Measurements from ENCODE around the gene TCP1. TPM values are rescaled to one million over a fixed set of nuclear protein-coding genes. Genes with fewer than 3 reads are reported as not detected.
"Not testable (repeated sequence)": the region's sequence is repeated elsewhere in the genome, so short reads cannot be mapped to it uniquely, and the experiment has no call there.

TCP1 gene
- polyA plus RNA-seq, 1 experiment, result 144 TPM

DNA sequence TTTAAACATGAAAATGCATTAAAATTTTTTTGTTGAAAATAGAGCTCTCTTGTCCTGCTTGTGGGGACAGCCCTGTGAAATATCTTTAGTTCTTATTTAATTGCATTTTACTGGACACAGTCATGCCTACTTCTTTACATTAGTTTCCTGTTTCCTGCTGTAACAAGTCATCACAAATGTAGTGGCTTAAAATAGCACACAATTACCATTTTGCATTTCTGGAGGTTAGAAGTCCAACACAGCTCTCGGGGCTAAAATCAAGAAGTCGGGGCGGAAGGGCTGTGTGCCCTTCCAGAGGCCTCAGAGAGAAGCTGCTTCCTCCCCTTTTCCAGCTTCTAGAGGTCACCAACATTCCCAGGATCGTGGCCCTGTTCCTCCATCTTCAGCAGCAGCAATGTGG is 40.1 kb upstream of the TCP1 start:
- TF ChIP-seq, protein P1, sequence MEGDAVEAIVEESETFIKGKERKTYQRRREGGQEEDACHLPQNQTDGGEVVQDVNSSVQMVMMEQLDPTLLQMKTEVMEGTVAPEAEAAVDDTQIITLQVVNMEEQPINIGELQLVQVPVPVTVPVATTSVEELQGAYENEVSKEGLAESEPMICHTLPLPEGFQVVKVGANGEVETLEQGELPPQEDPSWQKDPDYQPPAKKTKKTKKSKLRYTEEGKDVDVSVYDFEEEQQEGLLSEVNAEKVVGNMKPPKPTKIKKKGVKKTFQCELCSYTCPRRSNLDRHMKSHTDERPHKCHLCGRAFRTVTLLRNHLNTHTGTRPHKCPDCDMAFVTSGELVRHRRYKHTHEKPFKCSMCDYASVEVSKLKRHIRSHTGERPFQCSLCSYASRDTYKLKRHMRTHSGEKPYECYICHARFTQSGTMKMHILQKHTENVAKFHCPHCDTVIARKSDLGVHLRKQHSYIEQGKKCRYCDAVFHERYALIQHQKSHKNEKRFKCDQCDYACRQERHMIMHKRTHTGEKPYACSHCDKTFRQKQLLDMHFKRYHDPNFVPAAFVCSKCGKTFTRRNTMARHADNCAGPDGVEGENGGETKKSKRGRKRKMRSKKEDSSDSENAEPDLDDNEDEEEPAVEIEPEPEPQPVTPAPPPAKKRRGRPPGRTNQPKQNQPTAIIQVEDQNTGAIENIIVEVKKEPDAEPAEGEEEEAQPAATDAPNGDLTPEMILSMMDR (IDR thresholded peaks at IDR 0.05; ENCODE audit: insufficient read depth, low read depth, low read length), result no peak
- Histone ChIP-seq H3K4me3 (ENCODE audit: low read depth, low read length) (no peak overlapping the region), H3K27me3 (ENCODE audit: control insufficient read depth, insufficient read depth, low read length) (no peaks in the 10 kb centered on the region), H3K36me3 (ENCODE audit: control insufficient read depth, insufficient read depth, low read length) (no peaks in the 10 kb centered on the region)
- DNase-seq (ENCODE audit: low read depth), result no peak
- CTCF ChIA-PET, result interaction anchor here (0.6 to 0.8 kb wide), 2 partner anchors 10 to 26 kb away, joined by 3 read pairs; no protein-coding TSS in a partner anchor
- POLR2A ChIA-PET, result no interaction called here

DNA sequence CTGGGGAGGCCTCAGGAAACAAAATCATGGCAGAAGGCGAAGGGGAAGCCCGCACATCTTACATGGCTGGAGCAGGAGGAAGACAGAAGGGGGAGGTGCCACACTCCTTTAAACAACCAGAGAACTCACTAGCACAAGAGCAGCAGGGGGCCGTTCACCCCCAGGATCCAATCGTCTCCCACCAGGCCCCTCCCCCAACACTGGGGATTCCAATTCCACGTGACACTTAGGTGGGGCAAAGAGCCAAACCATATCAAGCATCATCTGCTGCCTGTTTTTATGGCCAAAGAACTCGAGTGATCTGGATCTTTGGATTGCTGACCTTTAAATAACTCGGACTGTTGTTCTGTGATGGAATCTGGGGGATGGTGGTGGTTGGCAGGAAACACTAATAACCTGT is 38.7 kb upstream of the TCP1 start:
- H3K27me3 ChIP-seq (ENCODE audit: control insufficient read depth, insufficient read depth, low read length), result peaks cover under 1% of the 10 kb centered on the region; the same call in 1 of the 2 replicates
- no peak for DNase-seq (ENCODE audit: low read depth)
- ChIA-PET POLR2A (no interaction called here), CTCF (interaction anchor here (0.9 kb wide), 1 partner anchor 136 kb away, joined by 3 read pairs; no protein-coding TSS in a partner anchor)
- H3K36me3 ChIP-seq (ENCODE audit: control insufficient read depth, insufficient read depth, low read length), result no peaks in the 10 kb centered on the region
- no peak overlapping the region for H3K4me3 ChIP-seq (ENCODE audit: low read depth, low read length)
- TF ChIP-seq, protein P1 (IDR thresholded peaks at IDR 0.05; ENCODE audit: insufficient read depth, low read depth, low read length), result no peak

DNA sequence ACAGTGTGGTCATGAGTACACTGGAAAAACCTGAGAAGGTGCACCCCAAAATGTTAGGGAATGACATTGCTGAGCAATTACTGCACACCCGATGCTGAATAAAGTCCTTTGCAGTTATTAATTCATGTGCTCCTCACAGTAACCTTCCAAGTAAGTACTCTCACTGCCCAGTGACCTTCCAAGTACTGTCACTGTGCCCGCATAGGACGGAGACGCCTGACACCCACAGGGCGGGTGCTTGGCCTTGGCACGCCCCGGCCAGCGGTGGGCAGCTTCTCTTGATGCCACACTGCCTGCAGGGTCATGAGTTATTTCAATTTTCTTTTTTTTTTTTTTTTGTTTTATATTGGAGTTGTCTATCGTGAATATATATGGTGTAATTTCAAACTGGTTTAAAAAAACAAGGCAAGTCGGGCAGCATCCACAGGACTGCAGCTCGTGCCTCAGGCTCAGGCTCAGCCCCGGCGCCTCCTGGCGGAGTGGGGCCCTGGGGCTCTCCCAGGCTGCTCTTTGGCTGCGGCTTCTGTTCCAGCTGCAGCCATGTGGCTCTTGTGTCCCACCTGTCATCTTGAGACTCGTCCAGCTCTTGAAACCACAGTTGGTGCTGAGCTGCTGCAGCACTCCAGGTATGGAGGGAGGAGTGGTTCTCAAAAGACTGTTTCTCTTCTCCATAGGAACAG is 37.7 kb upstream of the TCP1 start:
- TF ChIP-seq, protein P1 (IDR thresholded peaks at IDR 0.05; ENCODE audit: insufficient read depth, low read depth, low read length), result no peak
- Histone ChIP-seq H3K4me3 (ENCODE audit: low read depth, low read length) (no peak overlapping the region), H3K27me3 (ENCODE audit: control insufficient read depth, insufficient read depth, low read length) (peaks cover 2% of the 10 kb centered on the region; the same call in 1 of the 2 replicates), H3K36me3 (ENCODE audit: control insufficient read depth, insufficient read depth, low read length) (no peaks in the 10 kb centered on the region)
- no peak for DNase-seq (ENCODE audit: low read depth)
- CTCF ChIA-PET, result interaction anchor here (0.5 kb wide), 1 partner anchor 11 kb away, joined by 5 read pairs; no protein-coding TSS in a partner anchor
- POLR2A ChIA-PET, result no interaction called here

DNA sequence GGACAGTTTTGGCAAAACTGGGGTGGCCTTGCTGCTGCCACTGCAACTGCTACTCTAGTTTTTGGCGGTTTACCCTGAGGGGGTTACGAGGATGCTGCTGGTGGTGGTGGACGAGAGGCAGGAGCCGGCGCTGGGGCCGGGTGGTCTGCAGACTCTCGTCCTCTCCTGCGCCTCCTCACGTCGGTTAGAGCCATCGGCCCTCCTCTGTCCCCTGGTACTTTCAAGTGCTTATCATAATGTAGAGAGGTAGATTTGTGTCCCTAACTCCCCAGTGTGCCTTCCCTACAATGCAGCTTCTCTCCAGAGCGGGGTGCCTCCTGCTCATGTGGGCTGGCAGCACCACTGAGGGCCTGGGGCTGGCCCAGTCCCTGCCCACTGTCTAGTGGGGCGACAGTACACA is 36.6 kb upstream of the TCP1 start:
- no peak for DNase-seq (ENCODE audit: low read depth)
- Histone ChIP-seq H3K27me3 (ENCODE audit: control insufficient read depth, insufficient read depth, low read length) (peaks cover 2% of the 10 kb centered on the region; the same call in 1 of the 2 replicates), H3K36me3 (ENCODE audit: control insufficient read depth, insufficient read depth, low read length) (no peaks in the 10 kb centered on the region), H3K4me3 (ENCODE audit: low read depth, low read length) (no peak overlapping the region)
- ChIA-PET CTCF (no interaction called here), POLR2A (no interaction called here)
- TF ChIP-seq, protein P1 (IDR thresholded peaks at IDR 0.05; ENCODE audit: insufficient read depth, low read depth, low read length), result no peak

DNA sequence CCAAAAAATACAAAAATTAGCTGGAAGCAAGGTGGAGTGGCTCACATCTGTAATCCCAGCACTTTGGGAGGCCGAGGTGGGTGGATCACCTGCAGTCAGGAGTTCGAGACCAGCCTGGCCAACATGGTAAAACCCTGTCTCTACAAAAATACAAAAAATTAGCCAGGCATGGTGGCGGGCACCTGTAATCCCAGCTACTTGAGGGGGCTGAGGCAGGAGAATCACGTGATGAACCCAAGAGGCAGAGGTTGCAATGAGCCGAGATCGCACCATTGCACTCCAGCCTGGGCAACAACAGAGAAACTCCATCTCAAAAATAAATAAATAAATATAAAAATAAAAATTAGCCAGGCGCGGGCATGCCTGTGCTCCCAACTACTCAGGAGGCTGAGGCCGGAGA is 35.3 kb upstream of the TCP1 start:
- H3K27me3 ChIP-seq (ENCODE audit: control insufficient read depth, insufficient read depth, low read length); DNase-seq (ENCODE audit: low read depth); H3K4me3 ChIP-seq (ENCODE audit: low read depth, low read length); H3K36me3 ChIP-seq (ENCODE audit: control insufficient read depth, insufficient read depth, low read length); POLR2A ChIA-PET; CTCF ChIA-PET: not testable (repeated sequence)

DNA sequence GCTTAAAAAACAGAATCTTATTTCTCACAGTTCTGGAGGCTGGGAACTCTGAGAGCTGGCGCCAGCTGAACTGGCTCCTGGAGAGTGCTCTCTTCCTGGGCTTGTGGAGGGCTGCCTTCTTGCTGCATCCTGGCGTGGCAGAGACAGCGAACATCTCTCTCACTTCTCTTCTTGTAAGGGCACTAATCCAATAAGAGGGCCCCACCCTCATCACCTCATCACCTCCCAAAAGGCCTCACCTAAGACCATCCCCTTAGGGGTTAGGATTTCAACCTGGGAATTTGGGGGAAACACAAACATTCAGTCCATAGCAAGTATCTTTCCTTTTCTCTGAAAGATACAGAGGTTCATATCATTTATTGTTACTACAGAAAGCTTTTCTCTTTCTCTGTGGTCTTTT is 34.6 kb upstream of the TCP1 start:
- ChIA-PET POLR2A (no interaction called here), CTCF (interaction anchor here (2.3 kb wide), 1 partner anchor 9 kb away, joined by 14 read pairs; no protein-coding TSS in a partner anchor)
- no peak for DNase-seq (ENCODE audit: low read depth)
- TF ChIP-seq, protein P1 (IDR thresholded peaks at IDR 0.05; ENCODE audit: insufficient read depth, low read depth, low read length), result no peak
- H3K27me3 ChIP-seq (ENCODE audit: control insufficient read depth, insufficient read depth, low read length), result peaks cover 5% of the 10 kb centered on the region; the same call in 1 of the 2 replicates
- no peaks in the 10 kb centered on the region for H3K36me3 ChIP-seq (ENCODE audit: control insufficient read depth, insufficient read depth, low read length)
- no peak overlapping the region for H3K4me3 ChIP-seq (ENCODE audit: low read depth, low read length)

Data from BJ (cell line).